ENCODE data around the gene METTL6.

Gene METTL6

GRCh38 chr3:15428539-15428938, 1.2 kb upstream of the METTL6 start:
- Histone ChIP-seq H2AFZ (ENCODE audit: insufficient read depth, low read length, poor library complexity) (no peak overlapping the region), H3K27ac (ENCODE audit: low read depth, low read length) (peak overlapping the region; percentile 52), H3K4me3 (ENCODE audit: low read depth, low read length) (peak overlapping the region; percentile 97), H4K91ac (ENCODE audit: low read depth, low read length) (no peak overlapping the region), H3K14ac (ENCODE audit: low read length) (no peak overlapping the region), H3K27me3 (ENCODE audit: insufficient read depth, low read length) (no peaks in the 10 kb centered on the region), H3K4ac (ENCODE audit: low read depth, low read length) (peak overlapping the region; percentile 96), H2BK5ac (ENCODE audit: low read depth, low read length, poor library complexity) (no peak overlapping the region), H4K8ac (ENCODE audit: low read depth, low read length) (peak overlapping the region; percentile 17), H3K9me3 (ENCODE audit: insufficient read depth, low read depth, low read length) (no peaks in the 10 kb centered on the region), H3K4me1 (ENCODE audit: control insufficient read depth in 1 of 2, insufficient read depth in 2 of 2, low read length in 2 of 2) (peaks cover 1 to 7% of the 10 kb centered on the region in 2 experiments), H3K9ac (ENCODE audit: low read length) (peak overlapping the region; percentile 60), H3K79me2 (ENCODE audit: control insufficient read depth, insufficient read depth, low read length, poor library complexity) (peaks cover 14% of the 10 kb centered on the region), H2BK120ac (ENCODE audit: insufficient read depth, low read length, poor library complexity) (no peak overlapping the region), H3K36me3 (ENCODE audit: control insufficient read depth in 1 of 2, insufficient read depth in 2 of 2, low read length in 2 of 2) (peaks cover 14 to 17% of the 10 kb centered on the region in 2 experiments), H3K18ac (ENCODE audit: low read length) (no peak overlapping the region), H3K4me2 (ENCODE audit: low read length) (peak overlapping the region; percentile 74), H3K23ac (ENCODE audit: low read length) (no peak overlapping the region), H2BK12ac (ENCODE audit: low read length) (no peak overlapping the region), H3K79me1 (ENCODE audit: low read length) (peaks cover 9% of the 10 kb centered on the region), H2AK5ac (ENCODE audit: low read length) (no peak overlapping the region), H4K12ac (ENCODE audit: low read depth, low read length) (no peak overlapping the region)
- no CpG with 5 or more reads among the region's 9 CpGs for WGBS (ENCODE audit: extremely low coverage, insufficient coverage, insufficient read length)
- DNase-seq: peak; percentile 46 to 61

GRCh38 chr3:15427981-15428380, 637 bp upstream of the METTL6 start:
- H3K79me2 ChIP-seq (ENCODE audit: control insufficient read depth, insufficient read depth, low read length, poor library complexity): peaks cover 14% of the 10 kb centered on the region

GRCh38 chr3:15426579-15427118, 695 bp downstream of the METTL6 start:
- Histone ChIP-seq H3K4me3 (ENCODE audit: low read depth, low read length) (peak overlapping the region; percentile 97), H3K4ac (ENCODE audit: low read depth, low read length) (peak overlapping the region; percentile 73), H3K27me3 (ENCODE audit: insufficient read depth, low read length) (no peaks in the 10 kb centered on the region), H3K14ac (ENCODE audit: low read length) (peak overlapping the region; percentile 94), H3K4me2 (ENCODE audit: low read length) (peak overlapping the region; percentile 74), H2BK120ac (ENCODE audit: insufficient read depth, low read length, poor library complexity) (peak overlapping the region; percentile 77), H2BK5ac (ENCODE audit: low read depth, low read length, poor library complexity) (no peak overlapping the region), H3K9ac (ENCODE audit: low read length) (peak overlapping the region; percentile 96), H2AFZ (ENCODE audit: insufficient read depth, low read length, poor library complexity) (no peak overlapping the region), H3K18ac (ENCODE audit: low read length) (peak overlapping the region; percentile 99), H4K8ac (ENCODE audit: low read depth, low read length) (peak overlapping the region; percentile 99), H2AK5ac (ENCODE audit: low read length) (peak overlapping the region; percentile 28), H3K79me1 (ENCODE audit: low read length) (peaks cover 9% of the 10 kb centered on the region), H3K9me3 (ENCODE audit: insufficient read depth, low read depth, low read length) (no peaks in the 10 kb centered on the region), H3K36me3 (ENCODE audit: control insufficient read depth in 1 of 2, insufficient read depth in 2 of 2, low read length in 2 of 2) (peaks cover 21 to 26% of the 10 kb centered on the region in 2 experiments), H3K79me2 (ENCODE audit: control insufficient read depth, insufficient read depth, low read length, poor library complexity) (peaks cover 14% of the 10 kb centered on the region), H4K12ac (ENCODE audit: low read depth, low read length) (peak overlapping the region; percentile 89), H3K27ac (ENCODE audit: low read depth, low read length) (no peak overlapping the region), H3K4me1 (ENCODE audit: control insufficient read depth in 1 of 2, insufficient read depth in 2 of 2, low read length in 2 of 2) (peaks cover 1 to 7% of the 10 kb centered on the region in 2 experiments), H3K23ac (ENCODE audit: low read length) (no peak overlapping the region), H4K91ac (ENCODE audit: low read depth, low read length) (peak overlapping the region; percentile 92), H2BK12ac (ENCODE audit: low read length) (no peak overlapping the region)
- no peak for DNase-seq
- WGBS (ENCODE audit: extremely low coverage, insufficient coverage, insufficient read length): no CpG with 5 or more reads among the region's 16 CpGs

More at GRCh38 chr3:15427981-15428380, 637 bp upstream of the METTL6 start:
- Histone ChIP-seq H4K8ac (ENCODE audit: low read depth, low read length) (peak overlapping the region; percentile 99), H3K9ac (ENCODE audit: low read length) (peak overlapping the region; percentile 90), H2BK5ac (ENCODE audit: low read depth, low read length, poor library complexity) (peak overlapping the region; percentile 71), H3K18ac (ENCODE audit: low read length) (peak overlapping the region; percentile 98), H3K79me1 (ENCODE audit: low read length) (peaks cover 9% of the 10 kb centered on the region), H3K27me3 (ENCODE audit: insufficient read depth, low read length) (no peaks in the 10 kb centered on the region), H4K12ac (ENCODE audit: low read depth, low read length) (no peak overlapping the region), H2BK12ac (ENCODE audit: low read length) (no peak overlapping the region), H3K14ac (ENCODE audit: low read length) (peak overlapping the region; percentile 96), H3K36me3 (ENCODE audit: control insufficient read depth in 1 of 2, insufficient read depth in 2 of 2, low read length in 2 of 2) (peaks cover 15 to 20% of the 10 kb centered on the region in 2 experiments), H3K9me3 (ENCODE audit: insufficient read depth, low read depth, low read length) (no peaks in the 10 kb centered on the region), H2AK5ac (ENCODE audit: low read length) (no peak overlapping the region), H4K91ac (ENCODE audit: low read depth, low read length) (peak overlapping the region; percentile 93), H3K4me2 (ENCODE audit: low read length) (peak overlapping the region; percentile 74), H3K4ac (ENCODE audit: low read depth, low read length) (peak overlapping the region; percentile 96), H3K27ac (ENCODE audit: low read depth, low read length) (peak overlapping the region; percentile 52), H3K4me1 (ENCODE audit: control insufficient read depth in 1 of 2, insufficient read depth in 2 of 2, low read length in 2 of 2) (peaks cover 1 to 7% of the 10 kb centered on the region in 2 experiments), H3K23ac (ENCODE audit: low read length) (no peak overlapping the region), H2AFZ (ENCODE audit: insufficient read depth, low read length, poor library complexity) (peak overlapping the region; percentile 99), H3K4me3 (ENCODE audit: low read depth, low read length) (peak overlapping the region; percentile 97), H2BK120ac (ENCODE audit: insufficient read depth, low read length, poor library complexity) (peak overlapping the region; percentile 89)
- DNase-seq: no peak
- no CpG with 5 or more reads among the region's 11 CpGs for WGBS (ENCODE audit: extremely low coverage, insufficient coverage, insufficient read length)

- Histone ChIP-seq H3K4ac (ENCODE audit: low read depth, low read length) (no peak overlapping the region), H3K9me3 (ENCODE audit: insufficient read depth, low read depth, low read length) (no peaks in the 10 kb centered on the region), H3K27ac (ENCODE audit: low read depth, low read length) (no peak overlapping the region), H2AFZ (ENCODE audit: insufficient read depth, low read length, poor library complexity) (no peak overlapping the region), H3K4me1 (ENCODE audit: control insufficient read depth in 1 of 2, insufficient read depth in 2 of 2, low read length in 2 of 2) (no peaks in the 10 kb centered on the region), H4K12ac (ENCODE audit: low read depth, low read length) (no peak overlapping the region), H3K4me3 (ENCODE audit: low read depth, low read length) (no peak overlapping the region), H2BK5ac (ENCODE audit: low read depth, low read length, poor library complexity) (no peak overlapping the region), H3K36me3 (ENCODE audit: control insufficient read depth in 1 of 2, insufficient read depth in 2 of 2, low read length in 2 of 2) (peaks cover 25 to 29% of the 10 kb centered on the region in 2 experiments), H2BK12ac (ENCODE audit: low read length) (no peak overlapping the region), H3K14ac (ENCODE audit: low read length) (no peak overlapping the region), H3K27me3 (ENCODE audit: insufficient read depth, low read length) (no peaks in the 10 kb centered on the region), H3K23ac (ENCODE audit: low read length) (no peak overlapping the region), H3K79me1 (ENCODE audit: low read length) (no peaks in the 10 kb centered on the region), H3K4me2 (ENCODE audit: low read length) (no peak overlapping the region), H2AK5ac (ENCODE audit: low read length) (no peak overlapping the region), H2BK120ac (ENCODE audit: insufficient read depth, low read length, poor library complexity) (no peak overlapping the region), H3K79me2 (ENCODE audit: control insufficient read depth, insufficient read depth, low read length, poor library complexity) (no peaks in the 10 kb centered on the region), H4K8ac (ENCODE audit: low read depth, low read length) (no peak overlapping the region), H3K18ac (ENCODE audit: low read length) (no peak overlapping the region), H3K9ac (ENCODE audit: low read length) (no peak overlapping the region), H4K91ac (ENCODE audit: low read depth, low read length) (no peak overlapping the region)
- no CpG with 5 or more reads among the region's 4 CpGs for WGBS (ENCODE audit: extremely low coverage, insufficient coverage, insufficient read length)
- peak in 1 of 2 donors; percentile 31 for DNase-seq
Observed at GRCh38 chr3:15420871-15421270, 6.5 kb downstream of the METTL6 start.

Measured in trophoblast cell (in vitro differentiated cells and primary cell).